BE2C (cell line): ENCODE data around the gene TBXAS1.

Experiments used
- DNase-seq: peaks from one replicate; pipeline ENCODE4 v3.0.0-alpha.2; 2020
- H3K27me3 ChIP-seq: fragments of 250-450 bp; sonication (Bioruptor Pico); 2 replicates; pipeline ENCODE4 v1.5.1; 2020; ENCODE audit warnings: mild to moderate bottlenecking
- H3K36me3 ChIP-seq: fragments of 250-450 bp; sonication (Bioruptor Pico); 2 replicates; pipeline ENCODE4 v1.5.1; 2020; ENCODE audit warnings: mild to moderate bottlenecking
- H3K4me1 ChIP-seq: fragments of 250-450 bp; sonication (Bioruptor Pico); 2 replicates; pipeline ENCODE4 v1.5.1; 2020
- H3K4me3 ChIP-seq: 2 replicates; pipeline ENCODE4 v1.5.1; 2011; ENCODE audit warnings: low read depth, low read length
- H3K9me3 ChIP-seq: fragments of 250-450 bp; sonication (Bioruptor Pico); 2 replicates; pipeline ENCODE4 v1.5.1; 2020
- CTCF ChIP-seq: IDR thresholded peaks from 2 replicates; pipeline ENCODE4 v1.5.1; 2012; ENCODE audit warnings: mild to moderate bottlenecking, low read depth, low read length

The TBXAS1 gene

GRCh38 chr7:139958599-139959284 lies 129.7 kb downstream of the TBXAS1 start:
- no peaks in the 10 kb centered on the region for H3K36me3 ChIP-seq

GRCh38 chr7:139959285-139959628 lies 130.2 kb downstream of the TBXAS1 start:
- no peak for DNase-seq
- no peak overlapping the region for H3K4me3 ChIP-seq
- TF ChIP-seq CTCF = no peak
- H3K4me1 ChIP-seq = no peaks in the 10 kb centered on the region
- H3K9me3 ChIP-seq = no peaks in the 10 kb centered on the region
- no peaks in the 10 kb centered on the region for H3K36me3 ChIP-seq
- H3K27me3 ChIP-seq = no peaks in the 10 kb centered on the region

More at GRCh38 chr7:139958599-139959284, 129.7 kb downstream of the TBXAS1 start:
- Histone ChIP-seq H3K27me3 (no peaks in the 10 kb centered on the region), H3K4me1 (no peaks in the 10 kb centered on the region), H3K9me3 (no peaks in the 10 kb centered on the region), H3K4me3 (no peak overlapping the region)
- no peak for TF ChIP-seq CTCF
- no peak for DNase-seq

- H3K4me1 ChIP-seq = no peaks in the 10 kb centered on the region
- H3K9me3 ChIP-seq = no peaks in the 10 kb centered on the region
- no peaks in the 10 kb centered on the region for H3K36me3 ChIP-seq
- DNase-seq = no peak
- no peak overlapping the region for H3K4me3 ChIP-seq
- H3K27me3 ChIP-seq = no peaks in the 10 kb centered on the region
- no peak for TF ChIP-seq CTCF
These were observed 130.7 kb downstream of the TBXAS1 start for GRCh38 chr7:139959718-139960117.

- DNase-seq = no peak
These were observed 131.1 kb downstream of the TBXAS1 start for GRCh38 chr7:139960157-139960556.

GRCh38 chr7:139965942-139966628 lies 137.0 kb downstream of the TBXAS1 start:
- no peaks in the 10 kb centered on the region for H3K9me3 ChIP-seq
- H3K4me3 ChIP-seq = no peak overlapping the region
- no peak for TF ChIP-seq CTCF
- no peaks in the 10 kb centered on the region for H3K4me1 ChIP-seq
- no peaks in the 10 kb centered on the region for H3K36me3 ChIP-seq
- no peaks in the 10 kb centered on the region for H3K27me3 ChIP-seq
- DNase-seq = no peak

More at GRCh38 chr7:139960157-139960556, 131.1 kb downstream of the TBXAS1 start:
- Histone ChIP-seq H3K36me3 (no peaks in the 10 kb centered on the region), H3K4me1 (no peaks in the 10 kb centered on the region), H3K27me3 (no peaks in the 10 kb centered on the region), H3K4me3 (no peak overlapping the region), H3K9me3 (no peaks in the 10 kb centered on the region)
- no peak for TF ChIP-seq CTCF

- H3K27me3 ChIP-seq = no peaks in the 10 kb centered on the region
These were observed 137.9 kb downstream of the TBXAS1 start for GRCh38 chr7:139966949-139967348.

More at GRCh38 chr7:139966949-139967348, 137.9 kb downstream of the TBXAS1 start:
- Histone ChIP-seq H3K4me3 (no peak overlapping the region), H3K4me1 (no peaks in the 10 kb centered on the region), H3K36me3 (no peaks in the 10 kb centered on the region), H3K9me3 (no peaks in the 10 kb centered on the region)
- TF ChIP-seq CTCF = no peak
- no peak for DNase-seq
